ENCODE results near the gene PPP6R3. TPM values are rescaled to one million over a fixed set of nuclear protein-coding genes. Genes with fewer than 3 reads are reported as not detected.

Gene PPP6R3
- polyA plus RNA-seq, 4 donors = 30.5 to 68.7 (median 39.1) TPM

- H3K27me3 ChIP-seq (ENCODE audit: control insufficient read depth in 3 of 3, insufficient read depth in 3 of 3, low read length in 3 of 3) = no peaks in the 10 kb centered on the region
- 92 to 94% (median 93%) methylated on average over 6 of the region's 6 CpGs for WGBS, 3 donors
- H3K4me1 ChIP-seq (ENCODE audit: control insufficient read depth in 3 of 3, insufficient read depth in 2 of 3, low read depth in 1 of 3, low read length in 2 of 3) = no peaks in the 10 kb centered on the region
- H3K4me3 ChIP-seq (ENCODE audit: low read depth in 1 of 3, low read length in 3 of 3) = no peak overlapping the region
- no peak for DNase-seq
- no peak overlapping the region for H3K27ac ChIP-seq (ENCODE audit: low read depth in 1 of 3, low read length in 2 of 3)
- peaks cover 0 to 96% (median 9%) of the 10 kb centered on the region in 3 donors for H3K36me3 ChIP-seq (ENCODE audit: control insufficient read depth in 3 of 3, insufficient read depth in 2 of 3, low read depth in 1 of 3, low read length in 3 of 3)
- FAIRE-seq = no peak
- H3K9me3 ChIP-seq (ENCODE audit: control insufficient read depth in 2 of 2, insufficient read depth in 1 of 2, low read depth in 1 of 2, low read length in 1 of 2) = no peaks in the 10 kb centered on the region
These were observed 21.8 kb upstream of the PPP6R3 start for GRCh38 chr11:68438658-68439259.

- Histone ChIP-seq H3K4me1 (ENCODE audit: control insufficient read depth in 3 of 3, insufficient read depth in 2 of 3, low read depth in 1 of 3, low read length in 2 of 3) (no peaks in the 10 kb centered on the region), H3K36me3 (ENCODE audit: control insufficient read depth in 3 of 3, insufficient read depth in 2 of 3, low read depth in 1 of 3, low read length in 3 of 3) (peaks cover 0 to 93% (median 9%) of the 10 kb centered on the region in 3 donors), H3K4me3 (ENCODE audit: low read depth in 1 of 3, low read length in 3 of 3) (no peak overlapping the region), H3K9me3 (ENCODE audit: control insufficient read depth in 2 of 2, insufficient read depth in 1 of 2, low read depth in 1 of 2, low read length in 1 of 2) (no peaks in the 10 kb centered on the region), H3K27me3 (ENCODE audit: control insufficient read depth in 3 of 3, insufficient read depth in 3 of 3, low read length in 3 of 3) (no peaks in the 10 kb centered on the region), H3K27ac (ENCODE audit: low read depth in 1 of 3, low read length in 2 of 3) (peak overlapping the region in 1 of 3 donors; percentile 27)
- no peak for FAIRE-seq
- DNase-seq = no peak
- WGBS, 3 donors = 73 to 85% (median 83%) methylated on average over 37 to 38 of the region's 38 CpGs
These were observed 21.0 kb upstream of the PPP6R3 start for GRCh38 chr11:68439355-68440065.

- H3K27me3 ChIP-seq (ENCODE audit: control insufficient read depth in 3 of 3, insufficient read depth in 3 of 3, low read length in 3 of 3) = no peaks in the 10 kb centered on the region
- no peak overlapping the region for H3K27ac ChIP-seq (ENCODE audit: low read depth in 1 of 3, low read length in 2 of 3)
- no peak for FAIRE-seq
- H3K9me3 ChIP-seq (ENCODE audit: control insufficient read depth in 2 of 2, insufficient read depth in 1 of 2, low read depth in 1 of 2, low read length in 1 of 2) = no peaks in the 10 kb centered on the region
- WGBS, 3 donors = 73 to 85% (median 84%) methylated on average over 8 of the region's 8 CpGs
- H3K36me3 ChIP-seq (ENCODE audit: control insufficient read depth in 3 of 3, insufficient read depth in 2 of 3, low read depth in 1 of 3, low read length in 3 of 3) = peaks cover 0 to 93% (median 9%) of the 10 kb centered on the region in 3 donors
- H3K4me3 ChIP-seq (ENCODE audit: low read depth in 1 of 3, low read length in 3 of 3) = no peak overlapping the region
- no peak for DNase-seq
- H3K4me1 ChIP-seq (ENCODE audit: control insufficient read depth in 3 of 3, insufficient read depth in 2 of 3, low read depth in 1 of 3, low read length in 2 of 3) = no peaks in the 10 kb centered on the region
These were observed 20.3 kb upstream of the PPP6R3 start for GRCh38 chr11:68440224-68440623.

- no peaks in the 10 kb centered on the region for H3K9me3 ChIP-seq (ENCODE audit: control insufficient read depth in 2 of 2, insufficient read depth in 1 of 2, low read depth in 1 of 2, low read length in 1 of 2)
- no peaks in the 10 kb centered on the region for H3K27me3 ChIP-seq (ENCODE audit: control insufficient read depth in 3 of 3, insufficient read depth in 3 of 3, low read length in 3 of 3)
- DNase-seq (no peak), FAIRE-seq (no peak)
- peaks cover 3 to 93% (median 7%) of the 10 kb centered on the region in 3 donors for H3K36me3 ChIP-seq (ENCODE audit: control insufficient read depth in 3 of 3, insufficient read depth in 2 of 3, low read depth in 1 of 3, low read length in 3 of 3)
- H3K4me3 ChIP-seq (ENCODE audit: low read depth in 1 of 3, low read length in 3 of 3) = no peak overlapping the region
- no peaks in the 10 kb centered on the region for H3K4me1 ChIP-seq (ENCODE audit: control insufficient read depth in 3 of 3, insufficient read depth in 2 of 3, low read depth in 1 of 3, low read length in 2 of 3)
- 70 to 83% (median 76%) methylated on average over 6 of the region's 6 CpGs for WGBS, 3 donors
- no peak overlapping the region for H3K27ac ChIP-seq (ENCODE audit: low read depth in 1 of 3, low read length in 2 of 3)
These were observed 18.9 kb upstream of the PPP6R3 start for GRCh38 chr11:68441466-68442230.

- WGBS, 3 donors = 87 to 93% (median 89%) methylated on average over 10 of the region's 10 CpGs
These were observed 18.1 kb upstream of the PPP6R3 start for GRCh38 chr11:68442433-68442832.

GRCh38 chr11:68444566-68444965 lies 16.0 kb upstream of the PPP6R3 start:
- H3K9me3 ChIP-seq (ENCODE audit: control insufficient read depth in 2 of 2, insufficient read depth in 1 of 2, low read depth in 1 of 2, low read length in 1 of 2) = no peaks in the 10 kb centered on the region
- WGBS, 3 donors = 82 to 91% (median 84%) methylated on average over 6 of the region's 6 CpGs
- H3K36me3 ChIP-seq (ENCODE audit: control insufficient read depth in 3 of 3, insufficient read depth in 2 of 3, low read depth in 1 of 3, low read length in 3 of 3) = peaks cover 3 to 92% (median 4%) of the 10 kb centered on the region in 3 donors
- H3K27me3 ChIP-seq (ENCODE audit: control insufficient read depth in 3 of 3, insufficient read depth in 3 of 3, low read length in 3 of 3) = no peaks in the 10 kb centered on the region
- no peak for FAIRE-seq
- H3K4me1 ChIP-seq (ENCODE audit: control insufficient read depth in 3 of 3, insufficient read depth in 2 of 3, low read depth in 1 of 3, low read length in 2 of 3) = peaks cover 0 to 7% (median 0%) of the 10 kb centered on the region in 3 donors
- DNase-seq = no peak
- no peak overlapping the region for H3K27ac ChIP-seq (ENCODE audit: low read depth in 1 of 3, low read length in 2 of 3)
- H3K4me3 ChIP-seq (ENCODE audit: low read depth in 1 of 3, low read length in 3 of 3) = no peak overlapping the region

More at GRCh38 chr11:68442433-68442832, 18.1 kb upstream of the PPP6R3 start:
- Histone ChIP-seq H3K27me3 (ENCODE audit: control insufficient read depth in 3 of 3, insufficient read depth in 3 of 3, low read length in 3 of 3) (no peaks in the 10 kb centered on the region), H3K4me1 (ENCODE audit: control insufficient read depth in 3 of 3, insufficient read depth in 2 of 3, low read depth in 1 of 3, low read length in 2 of 3) (peaks cover 0 to 7% (median 0%) of the 10 kb centered on the region in 3 donors), H3K9me3 (ENCODE audit: control insufficient read depth in 2 of 2, insufficient read depth in 1 of 2, low read depth in 1 of 2, low read length in 1 of 2) (no peaks in the 10 kb centered on the region), H3K36me3 (ENCODE audit: control insufficient read depth in 3 of 3, insufficient read depth in 2 of 3, low read depth in 1 of 3, low read length in 3 of 3) (peaks cover 3 to 93% (median 8%) of the 10 kb centered on the region in 3 donors), H3K27ac (ENCODE audit: low read depth in 1 of 3, low read length in 2 of 3) (no peak overlapping the region), H3K4me3 (ENCODE audit: low read depth in 1 of 3, low read length in 3 of 3) (no peak overlapping the region)
- FAIRE-seq (no peak), DNase-seq (no peak)

GRCh38 chr11:68445531-68446035 lies 15.0 kb upstream of the PPP6R3 start:
- no peak for DNase-seq

GRCh38 chr11:68446046-68446725 lies 14.4 kb upstream of the PPP6R3 start:
- Histone ChIP-seq H3K9me3 (ENCODE audit: control insufficient read depth in 2 of 2, insufficient read depth in 1 of 2, low read depth in 1 of 2, low read length in 1 of 2) (no peaks in the 10 kb centered on the region), H3K27ac (ENCODE audit: low read depth in 1 of 3, low read length in 2 of 3) (no peak overlapping the region), H3K27me3 (ENCODE audit: control insufficient read depth in 3 of 3, insufficient read depth in 3 of 3, low read length in 3 of 3) (no peaks in the 10 kb centered on the region), H3K4me3 (ENCODE audit: low read depth in 1 of 3, low read length in 3 of 3) (no peak overlapping the region), H3K36me3 (ENCODE audit: control insufficient read depth in 3 of 3, insufficient read depth in 2 of 3, low read depth in 1 of 3, low read length in 3 of 3) (peaks cover 3 to 83% (median 4%) of the 10 kb centered on the region in 3 donors), H3K4me1 (ENCODE audit: control insufficient read depth in 3 of 3, insufficient read depth in 2 of 3, low read depth in 1 of 3, low read length in 2 of 3) (peaks cover 0 to 7% (median 0%) of the 10 kb centered on the region in 3 donors)
- WGBS, 3 donors = 73 to 90% (median 90%) methylated on average over 12 to 18 of the region's 18 CpGs
- DNase-seq (no peak), FAIRE-seq (no peak)

More at GRCh38 chr11:68445531-68446035, 15.0 kb upstream of the PPP6R3 start:
- Histone ChIP-seq H3K9me3 (ENCODE audit: control insufficient read depth in 2 of 2, insufficient read depth in 1 of 2, low read depth in 1 of 2, low read length in 1 of 2) (no peaks in the 10 kb centered on the region), H3K27me3 (ENCODE audit: control insufficient read depth in 3 of 3, insufficient read depth in 3 of 3, low read length in 3 of 3) (no peaks in the 10 kb centered on the region), H3K36me3 (ENCODE audit: control insufficient read depth in 3 of 3, insufficient read depth in 2 of 3, low read depth in 1 of 3, low read length in 3 of 3) (peaks cover 3 to 89% (median 4%) of the 10 kb centered on the region in 3 donors), H3K27ac (ENCODE audit: low read depth in 1 of 3, low read length in 2 of 3) (no peak overlapping the region), H3K4me3 (ENCODE audit: low read depth in 1 of 3, low read length in 3 of 3) (no peak overlapping the region), H3K4me1 (ENCODE audit: control insufficient read depth in 3 of 3, insufficient read depth in 2 of 3, low read depth in 1 of 3, low read length in 2 of 3) (peaks cover 0 to 7% (median 0%) of the 10 kb centered on the region in 3 donors)
- WGBS, 3 donors = 79 to 85% (median 83%) methylated on average over 11 of the region's 11 CpGs
- no peak for FAIRE-seq
